ENCODE measurements around the gene STX18. TPM values are rescaled to one million over a fixed set of nuclear protein-coding genes. Genes with fewer than 3 reads are reported as not detected.

The STX18 gene
- total and polyA plus RNA-seq, 2 of the 13 experiments (the other 11 are each of a cell fraction or from before 2014, with no cell fraction given), result 23.9 to 37.1 TPM

DNA sequence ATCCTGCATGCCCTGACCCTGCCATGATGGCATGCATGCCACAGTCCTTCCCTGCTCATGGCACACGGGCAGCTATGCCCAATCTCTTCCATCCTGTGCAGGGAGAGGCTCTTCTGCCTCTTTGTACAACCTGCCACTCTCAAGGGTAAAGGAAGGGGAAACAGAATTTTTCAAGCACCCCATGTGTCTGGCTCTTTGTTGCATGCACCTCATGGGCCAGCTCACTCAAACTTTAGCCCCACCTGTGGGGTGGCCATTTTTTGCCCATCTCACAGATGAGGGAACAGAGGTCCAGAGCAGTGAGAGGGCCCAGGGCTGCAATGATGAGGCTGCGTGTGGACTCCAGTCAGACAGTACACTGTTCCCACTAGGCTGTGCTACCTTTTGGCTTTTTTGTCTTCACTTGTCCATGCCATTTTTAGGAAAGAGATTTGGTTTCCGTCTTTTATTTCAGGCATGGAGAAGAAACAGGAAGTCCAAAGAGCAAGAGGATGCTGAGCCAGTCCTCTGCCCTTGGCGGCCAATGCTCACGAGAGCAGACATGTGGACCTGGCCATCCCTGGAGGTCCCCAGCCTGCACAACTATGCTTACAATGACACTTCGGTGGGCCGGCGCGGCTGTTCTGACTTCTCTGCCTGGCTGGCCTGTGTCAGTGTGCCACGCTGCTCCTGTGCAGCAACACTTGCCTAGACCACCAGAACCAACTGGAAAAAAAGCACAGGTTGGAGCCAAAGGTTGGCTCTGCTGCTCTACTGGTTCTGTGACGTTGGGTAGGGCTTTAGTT is 109.3 kb downstream of the STX18 start:
- no peaks in the 10 kb centered on the region for H3K79me2 ChIP-seq (ENCODE audit: insufficient read depth, low read length)
- ATAC-seq (no peak), FAIRE-seq (no peak), DNase-seq (ENCODE audit: low spot score) (no peak)
- no peaks in the 10 kb centered on the region for H3K4me1 ChIP-seq (ENCODE audit: insufficient read depth, low read length)
- intact Hi-C loops (cut with micrococcal nuclease; ENCODE audit: unreplicated experiment) (no loop called here), in situ Hi-C loops (cut with HindIII; ENCODE audit: extremely low pct_ligation_motif_present, low pct_unique_long_range_greater_than_20kb) (no loop called here)
- no peak overlapping the region for H3K4me3 ChIP-seq (replicated peaks in 1 of 3; ENCODE audit: insufficient read depth in 1 of 3, low read depth in 2 of 3, low read length in 3 of 3)
- ChIA-PET CTCF (ENCODE audit: low intra/inter-chr PET ratio, low total read pairs) (no interaction called here), POLR2A (no interaction called here)
- no peak overlapping the region for H3K27ac ChIP-seq (ENCODE audit: extremely low read length, insufficient read depth, low read length)
- H3K9ac ChIP-seq (ENCODE audit: insufficient read depth, low read depth, low read length), result no peak overlapping the region
- H3K36me3 ChIP-seq (replicated peaks in 1 of 2; ENCODE audit: control insufficient read depth in 1 of 2, insufficient read depth in 2 of 2, low read length in 2 of 2), result peaks cover 11 to 54% of the 10 kb centered on the region in 2 experiments
- H3K9me3 ChIP-seq (ENCODE audit: low read length), result no peaks in the 10 kb centered on the region
- no TSS peak for BruUV-seq (replicated peaks)
- no peaks in the 10 kb centered on the region for H4K20me1 ChIP-seq (ENCODE audit: insufficient read depth, low read length)
- 90% methylated on average over 7 of the region's 11 CpGs for WGBS (ENCODE audit: low lambda C conversion rate)
- no peak overlapping the region for H2AFZ ChIP-seq (ENCODE audit: low read length)
- no peak overlapping the region for H3K4me2 ChIP-seq (ENCODE audit: low read depth, low read length)
- no peaks in the 10 kb centered on the region for H3K27me3 ChIP-seq (ENCODE audit: control insufficient read depth in 1 of 2, insufficient read depth in 2 of 2, low read length in 2 of 2)
- TF ChIP-seq ZNF101 (CRISPR knock-in tag; IDR thresholded peaks at IDR 0.05; ENCODE audit: borderline replicate concordance, low read depth) (no peak), ZNF687 (CRISPR knock-in tag; IDR thresholded peaks at IDR 0.05) (0 out of 2 replicates have a peak, but pooled peaks have one; percentile 15), ZNF296 (CRISPR knock-in tag; conservative IDR thresholded peaks at IDR 0.05) (no peak)

Measured in HepG2 (cell line).